CD4-positive, alpha-beta T cell treated with Interleukin-12 subunit alpha and Interleukin-12 subunit beta, for 1 hour (primary cell): Measurements from ENCODE around the gene CCBE1.

ENCODE experiments used
- DNase-seq: peaks from one replicate; pipeline ENCODE4 v3.0.0-alpha.2; 2020

CCBE1 gene

GRCh38 chr18:59382383-59382782 is 314.8 kb downstream of the CCBE1 start:
- no peak for DNase-seq

- DNase-seq = no peak
Observed at GRCh38 chr18:59381949-59382348, 315.3 kb downstream of the CCBE1 start.
